Brain microvascular endothelial cell (primary cell): ENCODE results near the gene GABRD.

Experiments
- DNase-seq: peaks from one replicate; pipeline ENCODE4 v3.0.0-alpha.2; 2020
- H3K27ac ChIP-seq: fragments of 250-450 bp; sonication (Bioruptor Pico); 2 replicates; pipeline ENCODE4 v1.5.1; 2020; ENCODE audit warnings: mild to moderate bottlenecking, moderate library complexity
- H3K27me3 ChIP-seq: fragments of 250-450 bp; sonication (Bioruptor Pico); replicated peaks from 2 replicates; pipeline ENCODE4 v1.5.1; 2020; ENCODE audit warnings: mild to moderate bottlenecking
- H3K36me3 ChIP-seq: fragments of 250-450 bp; sonication (Bioruptor Pico); replicated peaks from 2 replicates; pipeline ENCODE4 v1.5.1; 2020; ENCODE audit warnings: mild to moderate bottlenecking
- H3K4me3 ChIP-seq: 2 replicates; pipeline ENCODE4 v1.5.1; 2011; ENCODE audit warnings: low read depth, mild to moderate bottlenecking, control low read depth, low read length, moderate library complexity
- CTCF ChIP-seq: IDR thresholded peaks from 2 replicates; pipeline ENCODE4 v1.5.1; 2011; ENCODE audit warnings: low read depth, mild to moderate bottlenecking, moderate library complexity, low read length, control low read depth, inconsistent platforms; ENCODE audit errors: missing control alignments
- in situ Hi-C: cut with HindIII; loops from 2 replicates; pipeline ENCODE4 v1.10.0; 2017; ENCODE audit warnings: low sequenced_read_pairs, low pct_ligation_motif_present

Gene GABRD

GRCh38 chr1:2080140-2080539 is 61.0 kb downstream of the GABRD start:
- no peak for DNase-seq
- in situ Hi-C loops: no loop called here
- Histone ChIP-seq H3K27me3 (no peaks in the 10 kb centered on the region), H3K4me3 (no peak overlapping the region), H3K27ac (no peak overlapping the region), H3K36me3 (no peaks in the 10 kb centered on the region)
- no peak for TF ChIP-seq CTCF
